HG02885 (cell line): ENCODE data around the gene NCOA4.
"Not testable (repeated sequence)": the region's sequence is repeated elsewhere in the genome, so short reads cannot be mapped to it uniquely, and the experiment has no call there.

Source experiments
- ATAC-seq: cut with Tn5 transposase; IDR thresholded peaks from one replicate; pipeline ENCODE4 v1.9.1; 2021; ENCODE audit warnings: mild to moderate bottlenecking; ENCODE audit not compliant: unreplicated experiment, poor library complexity

The NCOA4 gene

DNA sequence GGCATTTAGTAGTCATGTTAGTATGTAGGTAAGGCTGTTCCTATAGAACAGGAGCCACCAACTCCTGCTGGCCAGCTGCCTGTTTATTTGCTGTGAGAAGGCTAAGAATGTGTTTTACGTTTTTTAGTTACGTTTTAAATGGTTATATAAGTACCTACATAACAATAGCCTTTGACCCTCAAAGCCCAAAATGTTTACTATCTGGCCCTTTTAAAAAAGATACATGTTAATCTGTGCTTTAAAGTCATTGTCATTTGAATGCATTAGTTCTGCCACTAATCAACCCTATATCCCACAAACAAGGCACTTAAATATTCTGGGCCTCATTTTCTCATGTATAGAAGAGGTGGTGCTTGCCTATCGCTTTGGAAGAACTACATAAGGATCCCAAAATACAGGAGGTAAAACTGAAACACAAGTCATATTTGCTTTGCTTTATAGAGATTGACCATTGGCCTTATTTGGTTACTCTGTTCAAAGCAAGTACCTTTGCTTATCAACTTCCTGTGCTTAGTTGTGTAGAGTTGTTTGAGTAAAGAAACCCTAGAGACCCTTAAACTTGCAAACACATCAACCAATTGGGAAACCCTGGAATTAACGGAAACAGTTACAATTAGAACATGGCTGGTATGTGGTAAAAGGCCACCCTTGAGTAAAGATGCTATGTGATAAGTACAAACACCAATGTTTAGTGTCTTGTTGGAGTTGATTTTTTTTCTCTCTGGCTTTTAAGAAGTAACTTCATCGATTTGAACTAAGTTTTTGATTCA is 32.2 kb downstream of the NCOA4 start:
- no peak for ATAC-seq

DNA sequence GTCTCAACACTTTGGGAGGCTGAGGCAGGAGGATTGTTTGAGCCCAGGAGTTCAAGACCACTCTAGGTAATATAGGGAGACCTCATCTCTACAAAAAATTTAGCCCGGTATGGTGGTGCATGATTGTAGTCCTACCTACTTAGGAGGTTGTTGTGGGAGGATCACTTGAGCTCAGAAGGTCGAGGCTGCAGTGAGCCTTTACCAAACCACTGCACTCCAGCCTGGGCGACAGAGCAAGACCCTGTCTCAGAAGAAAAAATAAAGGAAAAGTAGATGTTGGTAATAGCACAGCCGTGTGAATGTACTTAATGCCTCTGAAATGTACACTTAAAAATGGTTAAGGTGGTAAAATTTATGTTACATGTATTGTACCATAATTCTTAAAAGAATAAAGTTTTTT is 32.9 kb downstream of the NCOA4 start:
- no peak for ATAC-seq

DNA sequence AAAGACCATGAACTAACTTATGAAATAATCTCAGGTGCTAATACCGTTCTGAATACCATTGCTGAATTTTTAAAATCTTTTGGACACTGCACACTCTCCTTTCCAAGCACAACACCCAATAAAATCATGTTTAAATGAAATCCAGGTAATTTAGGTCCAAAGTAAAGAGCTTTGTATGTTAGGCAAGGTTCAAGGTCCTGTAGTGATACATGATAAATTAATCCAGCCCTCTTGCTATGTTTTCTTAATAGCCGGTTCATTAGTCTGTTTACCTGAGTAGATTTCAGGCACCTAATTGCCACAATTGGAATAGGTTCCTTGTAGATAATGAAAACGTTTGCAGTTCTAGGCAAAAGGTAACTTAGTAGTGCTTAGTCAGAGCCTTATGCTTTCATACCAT is 44.8 kb downstream of the NCOA4 start:
- not testable (repeated sequence) for ATAC-seq

DNA sequence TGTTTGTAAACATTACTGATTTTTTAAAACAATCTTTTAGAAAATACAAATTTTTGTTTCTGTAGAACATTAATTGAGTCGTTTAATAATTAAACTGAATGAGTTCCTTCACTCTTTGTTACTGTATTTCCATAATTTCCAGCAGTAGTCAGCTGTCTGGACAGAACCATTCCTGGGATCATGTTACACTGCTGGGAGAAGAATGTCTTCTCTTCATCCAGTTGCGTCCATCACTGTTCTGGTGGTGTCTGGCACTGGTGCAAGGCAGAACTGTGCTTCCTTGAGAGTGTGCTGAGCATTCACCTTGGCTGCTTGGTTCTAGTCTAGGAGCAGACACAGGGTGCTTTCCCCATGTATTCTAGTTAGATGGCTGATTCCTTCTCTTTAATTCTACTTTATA is 46.0 kb downstream of the NCOA4 start:
- ATAC-seq = not testable (repeated sequence)

DNA sequence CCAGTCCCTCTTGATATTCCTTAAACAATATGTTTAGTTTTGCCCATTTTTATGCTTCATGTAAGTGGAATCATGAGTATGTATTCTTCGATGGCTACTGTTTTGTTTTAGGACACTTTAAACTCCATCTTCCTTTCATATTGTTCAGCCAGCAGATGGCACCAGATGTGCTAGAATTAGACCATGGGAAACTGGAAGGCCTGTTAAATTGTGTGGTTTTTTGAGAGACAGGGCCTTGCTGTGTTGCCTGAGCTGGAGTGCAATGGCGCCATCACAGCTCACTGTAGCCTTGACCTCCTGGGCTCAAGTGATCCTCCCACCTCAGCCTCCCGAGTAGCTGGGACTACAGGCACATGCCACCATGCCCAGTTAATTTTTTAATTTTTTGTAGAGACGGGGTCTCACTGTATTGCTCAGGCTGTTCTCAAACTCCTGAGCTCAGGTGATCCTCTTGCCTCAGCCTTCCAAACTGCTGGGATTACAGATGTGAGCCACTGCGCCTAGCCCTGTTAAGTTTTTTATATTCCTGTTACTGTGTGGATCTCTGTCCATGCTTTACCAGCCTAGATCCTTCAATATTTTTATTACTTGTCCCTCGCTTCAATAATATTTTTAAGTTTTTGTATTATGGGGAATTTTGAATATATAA is 46.8 kb downstream of the NCOA4 start:
- not testable (repeated sequence) for ATAC-seq

DNA sequence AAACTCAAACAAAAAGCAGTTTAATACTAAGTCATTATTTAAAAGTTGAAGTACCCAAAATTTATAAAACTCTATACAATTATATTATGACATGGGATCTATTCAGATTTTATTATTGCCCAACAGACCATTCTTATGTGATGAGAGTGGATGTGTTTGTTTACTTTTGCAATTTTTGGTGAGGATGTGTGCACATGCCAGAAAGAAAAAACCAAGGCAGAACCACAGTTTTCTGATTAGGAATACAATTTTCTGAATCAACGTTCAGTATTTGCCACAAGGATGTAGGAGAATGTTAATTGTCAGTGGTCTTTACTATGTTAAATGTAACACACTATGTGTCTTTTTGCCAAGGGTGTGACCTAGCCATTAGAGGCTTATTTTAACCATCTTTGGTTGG is 49.1 kb downstream of the NCOA4 start:
- ATAC-seq = not testable (repeated sequence)

DNA sequence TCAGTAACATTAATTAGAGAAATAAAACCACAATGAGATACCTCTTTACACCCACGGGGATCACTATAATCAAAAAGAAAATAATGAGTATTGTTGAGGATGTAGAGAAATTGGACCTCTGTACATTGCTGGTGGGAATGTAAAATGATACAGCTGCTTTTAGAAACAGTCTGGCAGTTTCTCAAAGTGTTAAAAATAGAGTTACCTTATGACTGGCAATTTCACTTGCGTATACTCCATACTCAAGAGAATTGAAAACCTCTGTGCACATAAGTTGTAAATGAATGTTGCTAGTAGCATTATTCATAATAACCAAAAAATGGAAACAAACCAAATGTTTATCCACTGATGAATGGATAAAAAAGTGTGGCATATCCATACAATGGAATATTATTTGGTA is 51.9 kb downstream of the NCOA4 start:
- peak; percentile 81 for ATAC-seq

DNA sequence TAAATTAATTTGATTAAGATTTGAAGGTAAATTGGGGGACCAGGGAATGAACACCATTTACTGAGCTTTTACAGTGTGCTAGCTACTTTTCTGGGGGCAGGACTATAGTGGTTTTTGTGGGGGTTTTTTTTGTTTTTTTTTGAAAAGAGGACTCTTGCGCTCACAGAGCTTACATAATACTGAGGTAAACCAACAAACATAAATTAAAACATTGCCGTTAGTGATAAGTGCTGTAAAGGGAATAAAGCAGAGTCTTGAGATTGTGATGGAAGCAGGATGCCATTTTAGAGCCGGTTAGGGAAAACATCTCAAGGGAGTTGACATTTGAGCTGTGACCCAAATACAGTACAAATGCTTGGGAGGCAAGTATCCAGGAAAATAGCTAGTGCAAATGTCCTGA is 56.4 kb downstream of the NCOA4 start:
- not testable (repeated sequence) for ATAC-seq

DNA sequence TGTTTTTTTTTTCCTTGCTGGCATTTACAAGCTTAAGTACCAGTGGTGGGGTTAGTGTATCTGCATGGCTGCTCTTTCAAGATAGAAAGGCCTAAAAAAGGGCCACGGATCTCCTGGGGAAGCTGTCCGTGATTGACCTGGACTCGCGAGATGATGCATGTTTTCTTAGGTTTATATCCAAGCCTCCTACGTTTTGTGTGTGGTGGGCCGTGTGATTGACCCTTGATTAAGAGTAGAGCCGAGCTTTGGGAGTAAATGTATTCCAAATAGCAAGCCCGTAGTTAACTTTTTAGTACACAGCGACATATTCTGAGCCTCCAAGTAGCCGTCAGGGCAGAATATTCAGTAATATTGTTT is 57.6 kb downstream of the NCOA4 start:
- ATAC-seq = peak; percentile 21

DNA sequence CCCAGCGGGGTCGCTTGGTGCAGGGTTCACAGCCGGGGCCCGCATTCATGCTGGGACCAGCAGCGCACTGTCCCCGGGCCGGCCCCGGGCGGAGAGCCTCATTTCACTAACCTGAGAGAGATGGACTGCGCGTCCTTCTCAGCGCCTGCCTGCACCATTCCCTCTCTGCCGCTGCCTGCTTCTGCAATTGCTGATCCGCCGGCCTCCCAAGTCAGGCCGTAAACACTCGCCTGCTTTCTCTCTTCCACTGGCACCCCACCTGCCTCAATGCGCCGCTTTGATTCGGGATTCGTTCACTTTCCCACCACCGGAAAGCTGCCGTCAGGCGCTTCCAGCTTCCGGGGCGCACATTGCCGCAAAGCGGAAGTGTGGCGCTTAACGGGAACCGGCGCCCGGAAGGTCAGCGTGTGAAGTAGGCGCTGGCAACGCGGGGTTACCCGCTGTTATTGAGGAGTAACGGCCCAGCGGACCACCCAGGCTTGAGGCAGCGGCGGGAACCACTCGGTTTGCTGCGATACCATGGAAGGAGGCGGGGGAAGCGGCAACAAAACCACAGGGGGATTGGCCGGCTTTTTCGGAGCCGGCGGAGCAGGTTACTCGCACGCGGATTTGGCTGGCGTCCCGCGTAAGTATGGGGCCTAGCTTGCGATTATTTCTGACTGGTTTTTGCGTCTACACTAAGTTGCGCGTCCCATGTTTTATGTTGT is 58.2 kb downstream of the NCOA4 start, which contains the start of gene TIMM23:
TIMM23 (plus strand) TSS at position 384 of the 707 bp plus-strand sequence; CDS start at position 520, 136 bp downstream.
- peak; percentile 81 for ATAC-seq

DNA sequence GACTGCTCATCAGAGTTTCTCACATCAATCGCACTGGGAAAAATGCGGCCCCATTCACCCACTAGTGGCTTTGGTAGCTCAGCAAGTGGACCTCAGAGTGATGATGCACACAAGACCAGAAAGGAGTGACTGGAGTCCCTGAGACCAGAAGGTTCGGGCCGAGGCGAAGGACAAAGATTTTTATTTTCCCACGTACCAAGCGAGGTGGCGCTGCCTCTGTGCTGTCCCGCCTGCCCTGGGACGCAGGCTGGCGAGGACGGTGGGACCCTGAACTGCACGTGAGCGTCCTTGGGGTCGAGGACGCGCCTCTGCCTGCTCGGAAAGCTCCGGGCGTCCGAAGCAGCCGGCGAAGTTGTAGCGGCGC is 58.7 kb downstream of the NCOA4 start:
- peak; percentile 41 for ATAC-seq

DNA sequence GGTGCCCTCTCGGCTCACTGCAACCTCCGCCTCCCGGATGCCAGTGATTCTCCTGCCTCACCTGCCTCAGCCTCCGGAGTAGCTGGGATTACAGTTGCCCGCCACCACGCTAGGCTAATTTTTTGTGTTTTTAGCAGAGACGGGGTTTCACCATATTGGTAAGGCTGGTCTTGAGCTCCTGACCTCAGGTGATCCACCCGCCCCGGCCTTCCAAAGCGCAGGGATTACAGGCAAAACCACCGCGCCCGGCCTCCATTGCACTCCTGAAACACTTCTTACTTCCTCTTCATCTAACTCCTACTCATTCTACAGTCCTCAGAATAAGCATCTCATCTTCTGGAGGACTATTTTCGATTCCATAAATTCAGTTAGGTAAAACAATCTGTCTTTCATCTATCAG is 59.4 kb downstream of the NCOA4 start:
- ATAC-seq = not testable (repeated sequence)

DNA sequence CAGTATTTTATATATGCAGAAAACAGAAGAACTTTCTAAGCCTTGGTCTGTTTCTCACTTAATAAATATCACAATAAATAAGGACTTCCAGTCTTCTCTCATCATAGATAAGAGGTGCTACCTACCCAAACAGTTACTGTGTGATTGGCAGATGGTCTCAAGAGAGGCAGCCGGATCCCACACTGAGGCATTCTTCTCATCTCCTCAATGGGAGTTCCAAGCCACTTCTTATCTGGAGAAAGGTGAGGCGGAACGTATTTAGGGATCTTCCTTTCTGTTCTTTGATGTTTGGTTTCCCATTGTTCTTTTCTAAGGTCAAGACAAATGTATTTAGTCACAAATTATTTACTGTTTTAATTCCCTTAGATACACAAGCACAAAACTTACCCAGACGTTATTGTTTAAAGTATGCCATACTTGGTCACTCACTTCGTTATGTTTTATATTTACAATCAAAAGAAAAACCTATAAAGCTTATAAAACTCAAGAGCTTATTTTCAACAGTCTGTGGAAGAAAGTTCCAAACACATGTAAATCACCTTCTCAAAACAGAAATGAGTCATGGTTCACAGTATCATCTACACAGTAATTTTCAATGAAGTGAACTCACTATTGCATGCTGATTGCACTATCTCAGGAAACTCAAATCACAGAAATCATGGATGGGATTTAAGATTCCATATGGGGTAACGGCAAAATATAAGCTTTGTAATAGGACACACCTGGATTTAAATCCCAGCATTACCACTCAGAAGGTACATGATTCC is 67.6 kb downstream of the NCOA4 start:
- not testable (repeated sequence) for ATAC-seq

DNA sequence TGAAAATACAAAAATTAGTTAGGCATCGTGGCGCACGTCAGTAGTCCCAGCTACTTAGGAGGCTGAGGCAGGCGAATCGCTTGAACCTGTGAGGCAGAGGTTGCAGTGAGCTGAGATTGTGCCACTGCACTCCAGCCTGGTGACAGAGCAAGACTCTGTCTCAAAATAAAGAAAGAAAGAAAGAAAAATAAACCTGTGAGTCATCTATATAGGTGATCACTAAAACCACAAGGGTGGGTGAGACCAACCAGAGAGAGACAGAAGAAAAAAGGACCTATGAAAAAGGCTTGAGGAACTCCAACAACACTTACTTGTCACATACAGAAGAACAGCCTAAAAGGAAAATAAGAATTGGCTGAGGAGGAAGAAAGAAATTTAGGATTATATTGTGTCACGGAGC is 72.5 kb downstream of the NCOA4 start:
- ATAC-seq = not testable (repeated sequence)

DNA sequence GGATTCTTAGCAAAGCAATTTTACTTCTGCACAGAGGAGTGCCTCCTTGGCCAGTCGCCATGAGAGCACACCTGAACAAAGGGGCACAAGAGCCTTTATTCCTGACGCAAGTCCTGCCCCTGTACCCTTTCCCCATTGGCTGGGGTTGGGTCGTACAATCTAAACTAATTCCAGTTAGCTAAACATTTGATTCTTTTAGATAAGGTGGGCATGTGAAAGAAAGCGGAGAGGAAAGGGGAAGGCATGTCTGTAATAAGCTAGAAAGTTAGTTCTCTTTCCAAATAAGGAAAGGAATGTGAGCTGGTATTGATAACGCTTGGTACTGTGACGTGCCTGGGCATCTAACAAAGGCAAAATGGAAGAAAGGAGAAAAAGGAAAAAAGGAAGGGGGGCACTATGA is 73.8 kb downstream of the NCOA4 start:
- not testable (repeated sequence) for ATAC-seq
